Stimulated activated CD8-positive, alpha-beta memory T cell treated with anti-CD3 and anti-CD28 coated beads, Interleukin-15, amount 100 ng/mL, for 4 hours (primary cell): ENCODE measurements around the gene EPHA4.

ENCODE experiments used
- DNase-seq, 2 donors: peaks; one replicate each; pipeline ENCODE4 v3.0.0-alpha.2; 2020; ENCODE audit warnings: low read depth in 2 of 2

EPHA4 gene

GRCh38 chr2:221476195-221476594 lies 95.9 kb downstream of the EPHA4 start:
- no peak for DNase-seq

- DNase-seq = no peak
Observed at GRCh38 chr2:221473451-221473850, 98.7 kb downstream of the EPHA4 start.

GRCh38 chr2:221468317-221468716 lies 103.8 kb downstream of the EPHA4 start:
- DNase-seq = no peak

- no peak for DNase-seq
Observed at GRCh38 chr2:221467610-221468009, 104.5 kb downstream of the EPHA4 start.

- no peak for DNase-seq
Observed at GRCh38 chr2:221466744-221467143, 105.4 kb downstream of the EPHA4 start.

- DNase-seq = no peak
Observed at GRCh38 chr2:221465776-221466175, 106.3 kb downstream of the EPHA4 start.

GRCh38 chr2:221464971-221465370 lies 107.1 kb downstream of the EPHA4 start:
- DNase-seq = no peak

GRCh38 chr2:221463241-221463896 lies 108.7 kb downstream of the EPHA4 start:
- no peak for DNase-seq

GRCh38 chr2:221461901-221462300 lies 110.2 kb downstream of the EPHA4 start:
- no peak for DNase-seq

GRCh38 chr2:221460136-221460535 lies 112.0 kb downstream of the EPHA4 start:
- DNase-seq = no peak

GRCh38 chr2:221458578-221458977 lies 113.5 kb downstream of the EPHA4 start:
- DNase-seq = no peak

GRCh38 chr2:221455214-221455613 lies 116.9 kb downstream of the EPHA4 start:
- no peak for DNase-seq

- DNase-seq = no peak
Observed at GRCh38 chr2:221454459-221455105, 117.5 kb downstream of the EPHA4 start.

- DNase-seq = no peak
Observed at GRCh38 chr2:221451862-221452788, 120.0 kb downstream of the EPHA4 start.

- no peak for DNase-seq
Observed at GRCh38 chr2:221450280-221450679, 121.8 kb downstream of the EPHA4 start.

GRCh38 chr2:221449406-221449805 lies 122.7 kb downstream of the EPHA4 start:
- no peak for DNase-seq

- DNase-seq = no peak
Observed at GRCh38 chr2:221448844-221449390, 123.2 kb downstream of the EPHA4 start.

- DNase-seq = no peak
Observed at GRCh38 chr2:221448057-221448843, 123.9 kb downstream of the EPHA4 start.

GRCh38 chr2:221447310-221447709 lies 124.8 kb downstream of the EPHA4 start:
- no peak for DNase-seq

GRCh38 chr2:221446140-221446539 lies 126.0 kb downstream of the EPHA4 start:
- DNase-seq = no peak

GRCh38 chr2:221444106-221444505 lies 128.0 kb downstream of the EPHA4 start:
- no peak for DNase-seq
